Activated naive CD4-positive, alpha-beta T cell treated with anti-CD3 and anti-CD28 coated beads, Interleukin-2, amount 10 ng/mL, durations not matched to agents 7 days and 5 days (primary cell): Measurements from ENCODE around the gene GPC6.

Source experiments
- CTCF ChIA-PET: fragments of 350-600 bp; sonication (Branson Sonifier 250); formaldehyde crosslinking; loops from one replicate; lab custom pipeline; 2021; ENCODE audit warnings: antibody characterized with exemption; lab: Charles Lee
- DNase-seq: peaks from one replicate; pipeline ENCODE4 v3.0.0-alpha.2; 2020
- H3K27ac Mint-ChIP-seq: one replicate; pipeline ENCODE4 v1.8.0; 2021; ENCODE audit warnings: mild to moderate bottlenecking, moderate library complexity, mixed read lengths
- H3K27me3 Mint-ChIP-seq: one replicate; pipeline ENCODE4 v1.8.0; 2021; ENCODE audit warnings: mild to moderate bottlenecking, mixed read lengths
- H3K36me3 Mint-ChIP-seq: one replicate; pipeline ENCODE4 v1.8.0; 2021; ENCODE audit warnings: mixed read lengths
- H3K4me1 Mint-ChIP-seq: one replicate; pipeline ENCODE4 v1.8.0; 2021; ENCODE audit warnings: mixed read lengths
- H3K4me3 Mint-ChIP-seq: one replicate; pipeline ENCODE4 v1.8.0; 2021; ENCODE audit warnings: mild to moderate bottlenecking, moderate library complexity, mixed read lengths
- H3K9me3 Mint-ChIP-seq: one replicate; pipeline ENCODE4 v1.8.0; 2021; ENCODE audit warnings: mixed read lengths

GPC6 gene

DNA sequence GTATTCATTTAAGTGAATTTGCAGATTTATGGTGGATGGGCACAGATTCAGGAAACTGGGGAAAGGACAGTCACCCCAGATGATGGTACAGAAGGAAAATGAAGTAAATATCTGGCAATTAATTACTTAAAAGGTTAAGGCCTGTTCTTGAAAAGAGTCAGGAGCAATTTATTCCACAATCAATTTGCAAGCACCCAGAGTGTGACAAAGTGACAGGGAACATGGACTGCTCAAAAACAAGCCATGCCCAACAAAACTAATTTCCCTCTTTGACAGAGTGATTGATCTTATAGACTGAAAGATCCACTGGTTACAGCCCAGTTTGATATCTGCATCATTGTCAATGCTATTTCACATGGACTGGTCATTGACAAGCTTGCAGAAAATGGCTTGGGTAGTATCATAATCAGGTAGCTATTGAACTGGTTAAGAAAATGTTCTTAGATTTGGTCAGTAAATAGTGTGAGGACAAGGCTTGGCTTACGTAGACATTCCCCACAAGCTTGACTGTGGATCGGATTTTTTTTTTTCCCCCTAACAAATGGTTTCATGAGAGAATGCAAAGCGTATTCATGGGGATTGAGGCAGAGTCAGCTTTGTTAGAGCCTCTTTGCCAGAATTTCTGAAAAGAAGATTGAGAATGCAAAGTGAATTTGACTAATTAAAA lies 584.6 kb downstream of the GPC6 start:
- Mint-ChIP-seq H3K4me1 (no peaks in the 10 kb centered on the region), H3K36me3 (no peaks in the 10 kb centered on the region), H3K9me3 (no peaks in the 10 kb centered on the region), H3K27me3 (no peaks in the 10 kb centered on the region), H3K4me3 (no peak overlapping the region), H3K27ac (no peak overlapping the region)
- CTCF ChIA-PET, result no interaction called here
- no peak for DNase-seq

DNA sequence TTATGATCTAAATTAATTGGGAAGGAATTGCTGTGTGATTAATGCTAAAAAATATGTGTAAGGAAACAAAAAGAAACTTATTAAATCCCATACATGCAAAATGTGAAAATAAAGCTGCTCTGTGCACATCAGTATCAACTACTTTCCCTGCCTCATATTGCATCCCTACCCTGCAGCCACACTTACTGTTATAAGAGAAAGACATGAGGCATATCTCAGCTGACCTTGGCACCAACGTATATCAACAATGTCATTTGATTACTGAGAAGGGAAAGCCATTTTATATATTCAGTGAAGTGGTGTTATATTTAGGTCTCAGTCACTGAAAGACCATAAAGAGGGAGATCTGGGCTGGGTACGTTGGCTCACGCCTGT lies 585.1 kb downstream of the GPC6 start:
- CTCF ChIA-PET, result no interaction called here
- H3K27me3 Mint-ChIP-seq, result no peaks in the 10 kb centered on the region

GRCh38 chr13:93814658-93815057 lies 588.1 kb downstream of the GPC6 start:
- CTCF ChIA-PET, result no interaction called here
- no peaks in the 10 kb centered on the region for H3K36me3 Mint-ChIP-seq
- no peak overlapping the region for H3K27ac Mint-ChIP-seq
- DNase-seq, result no peak
- no peaks in the 10 kb centered on the region for H3K4me1 Mint-ChIP-seq
- H3K4me3 Mint-ChIP-seq, result no peak overlapping the region
- H3K27me3 Mint-ChIP-seq, result no peaks in the 10 kb centered on the region
- no peaks in the 10 kb centered on the region for H3K9me3 Mint-ChIP-seq

More for the DNA sequence above, 585.1 kb downstream of the GPC6 start:
- no peak for DNase-seq
- no peaks in the 10 kb centered on the region for H3K9me3 Mint-ChIP-seq
- no peaks in the 10 kb centered on the region for H3K36me3 Mint-ChIP-seq
- H3K4me3 Mint-ChIP-seq, result no peak overlapping the region
- H3K27ac Mint-ChIP-seq, result no peak overlapping the region
- no peaks in the 10 kb centered on the region for H3K4me1 Mint-ChIP-seq

DNA sequence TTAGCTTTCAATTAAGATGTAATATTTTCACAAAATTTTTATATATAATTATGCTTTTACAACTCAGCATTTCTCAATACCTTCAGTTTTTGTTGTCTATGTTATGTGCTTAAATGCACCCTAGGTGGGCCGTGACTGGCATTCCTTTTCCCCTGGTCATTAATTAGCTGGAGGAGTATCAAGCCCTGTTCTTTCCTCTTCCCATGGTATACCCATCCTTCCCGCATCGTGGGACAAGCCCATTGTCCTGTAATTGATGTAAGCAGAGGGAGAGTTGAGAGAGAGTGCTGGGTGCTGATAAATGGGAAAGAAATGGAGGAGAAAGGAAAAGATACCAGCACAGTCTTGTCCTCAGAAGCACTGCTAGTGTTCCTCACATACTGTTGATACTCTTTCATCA lies 591.7 kb downstream of the GPC6 start:
- H3K9me3 Mint-ChIP-seq, result no peaks in the 10 kb centered on the region
- H3K27me3 Mint-ChIP-seq, result no peaks in the 10 kb centered on the region
- DNase-seq, result no peak
- no peaks in the 10 kb centered on the region for H3K36me3 Mint-ChIP-seq
- H3K4me1 Mint-ChIP-seq, result no peaks in the 10 kb centered on the region
- no peak overlapping the region for H3K4me3 Mint-ChIP-seq
- CTCF ChIA-PET, result no interaction called here
- H3K27ac Mint-ChIP-seq, result no peak overlapping the region

DNA sequence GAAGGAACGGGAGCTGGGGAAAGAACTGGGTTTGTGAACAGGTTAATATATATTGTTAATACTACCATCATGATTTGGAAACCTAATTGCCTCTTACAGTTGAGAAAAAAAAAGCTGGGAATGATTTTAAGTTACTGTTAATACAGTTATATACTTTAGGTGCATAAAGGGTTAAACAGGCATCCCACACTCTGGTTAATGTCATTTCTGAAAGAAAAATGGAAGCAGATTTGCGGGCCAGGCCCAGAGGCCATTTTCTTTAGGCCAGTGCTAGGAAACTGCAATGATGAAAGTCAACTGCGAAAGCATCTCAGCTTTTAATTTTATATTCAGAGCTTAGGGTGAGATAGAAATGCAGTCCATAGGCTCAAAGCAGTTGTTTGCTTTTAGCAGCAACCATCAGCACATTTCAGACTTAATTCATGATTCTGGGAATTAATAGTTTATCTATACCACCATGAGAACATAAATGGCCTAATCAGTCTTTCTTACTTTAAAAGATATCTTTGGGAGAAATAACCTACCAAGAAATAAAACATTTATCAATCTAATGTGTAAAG lies 592.8 kb downstream of the GPC6 start:
- Mint-ChIP-seq H3K4me1 (no peaks in the 10 kb centered on the region), H3K36me3 (no peaks in the 10 kb centered on the region), H3K9me3 (no peaks in the 10 kb centered on the region), H3K4me3 (no peak overlapping the region), H3K27ac (no peak overlapping the region), H3K27me3 (no peaks in the 10 kb centered on the region)
- CTCF ChIA-PET, result no interaction called here
- no peak for DNase-seq

DNA sequence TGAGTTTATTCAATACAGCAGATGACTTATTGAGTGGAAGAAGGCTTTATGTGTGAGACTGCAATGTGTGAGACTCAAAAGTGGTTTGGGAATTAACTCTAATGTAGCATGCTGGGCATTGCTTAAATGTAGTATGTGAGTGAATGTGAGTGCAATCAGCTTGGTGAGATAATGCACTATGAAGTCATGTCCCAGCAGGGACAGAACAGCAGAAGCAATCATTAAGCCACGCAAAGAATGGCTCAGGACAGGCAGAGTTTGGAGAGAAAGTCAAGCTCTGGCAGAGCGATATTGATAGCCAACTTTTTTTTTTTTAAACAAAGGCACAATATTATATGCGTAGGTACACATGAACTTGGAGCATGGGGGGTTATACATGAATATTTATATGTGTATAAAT lies 597.7 kb downstream of the GPC6 start:
- DNase-seq, result no peak
- no peaks in the 10 kb centered on the region for H3K36me3 Mint-ChIP-seq
- H3K9me3 Mint-ChIP-seq, result no peaks in the 10 kb centered on the region
- no peak overlapping the region for H3K27ac Mint-ChIP-seq
- no peaks in the 10 kb centered on the region for H3K27me3 Mint-ChIP-seq
- H3K4me1 Mint-ChIP-seq, result no peaks in the 10 kb centered on the region
- CTCF ChIA-PET, result no interaction called here
- H3K4me3 Mint-ChIP-seq, result no peak overlapping the region

GRCh38 chr13:93834051-93834450 lies 607.4 kb downstream of the GPC6 start:
- CTCF ChIA-PET, result no interaction called here

DNA sequence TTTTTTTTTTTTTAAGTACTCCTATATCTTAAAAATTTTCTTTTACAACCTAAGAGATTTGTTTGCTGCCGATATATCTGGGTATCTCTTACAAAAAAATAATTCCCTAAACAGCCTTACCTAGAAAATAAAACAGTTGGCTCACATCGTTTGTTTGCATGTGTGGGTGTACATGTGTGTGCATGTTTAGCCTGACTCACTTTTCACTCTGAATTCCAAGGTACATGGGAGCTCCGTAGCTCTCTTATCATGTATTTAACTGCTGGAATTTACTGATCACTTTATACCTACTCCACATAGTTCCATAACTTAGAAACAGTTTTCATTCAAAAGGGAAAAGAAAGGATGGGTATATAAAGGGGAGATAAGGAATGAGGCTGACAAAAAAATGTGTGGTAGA lies 616.5 kb downstream of the GPC6 start:
- Mint-ChIP-seq H3K36me3 (no peaks in the 10 kb centered on the region), H3K4me1 (no peaks in the 10 kb centered on the region), H3K27me3 (no peaks in the 10 kb centered on the region), H3K9me3 (no peaks in the 10 kb centered on the region), H3K27ac (no peak overlapping the region), H3K4me3 (no peak overlapping the region)
- CTCF ChIA-PET, result no interaction called here
- DNase-seq, result no peak

More at GRCh38 chr13:93834051-93834450, 607.4 kb downstream of the GPC6 start:
- Mint-ChIP-seq H3K27me3 (no peaks in the 10 kb centered on the region), H3K4me3 (no peak overlapping the region), H3K4me1 (no peaks in the 10 kb centered on the region), H3K36me3 (no peaks in the 10 kb centered on the region), H3K27ac (no peak overlapping the region), H3K9me3 (no peaks in the 10 kb centered on the region)
- DNase-seq, result no peak

- no peak overlapping the region for H3K27ac Mint-ChIP-seq
- DNase-seq, result no peak
Observed at GRCh38 chr13:93847162-93847561, 620.6 kb downstream of the GPC6 start.

GRCh38 chr13:93848247-93848646 lies 621.6 kb downstream of the GPC6 start:
- no peaks in the 10 kb centered on the region for H3K27me3 Mint-ChIP-seq
- H3K4me1 Mint-ChIP-seq, result no peaks in the 10 kb centered on the region
- H3K36me3 Mint-ChIP-seq, result no peaks in the 10 kb centered on the region
- no peak for DNase-seq
- CTCF ChIA-PET, result no interaction called here
- H3K9me3 Mint-ChIP-seq, result no peaks in the 10 kb centered on the region
- H3K27ac Mint-ChIP-seq, result no peak overlapping the region
- no peak overlapping the region for H3K4me3 Mint-ChIP-seq

More at GRCh38 chr13:93847162-93847561, 620.6 kb downstream of the GPC6 start:
- Mint-ChIP-seq H3K36me3 (no peaks in the 10 kb centered on the region), H3K4me1 (no peaks in the 10 kb centered on the region), H3K9me3 (no peaks in the 10 kb centered on the region), H3K4me3 (no peak overlapping the region), H3K27me3 (no peaks in the 10 kb centered on the region)
- CTCF ChIA-PET, result no interaction called here

DNA sequence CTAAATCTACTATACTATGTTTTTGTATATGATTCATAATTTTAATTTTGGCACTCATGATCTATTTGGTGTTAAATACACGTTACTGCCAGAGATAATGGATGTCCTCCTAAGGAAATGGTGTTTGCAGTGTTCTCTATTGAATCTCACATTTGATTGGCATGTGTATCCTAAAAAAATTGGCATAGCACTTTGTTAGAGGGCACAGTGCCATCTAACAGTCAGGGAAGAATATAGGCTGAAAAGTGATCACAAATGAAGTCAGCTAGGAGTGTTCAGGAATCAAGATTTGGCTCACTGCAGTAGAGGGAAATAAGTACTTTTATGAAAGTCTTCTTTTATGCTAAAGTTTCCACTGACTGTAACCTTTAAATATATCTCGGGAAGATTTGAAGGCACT lies 624.6 kb downstream of the GPC6 start:
- Mint-ChIP-seq H3K27ac (no peak overlapping the region), H3K27me3 (no peaks in the 10 kb centered on the region), H3K4me3 (no peak overlapping the region), H3K9me3 (no peaks in the 10 kb centered on the region), H3K4me1 (no peaks in the 10 kb centered on the region), H3K36me3 (no peaks in the 10 kb centered on the region)
- DNase-seq, result no peak
- CTCF ChIA-PET, result no interaction called here

DNA sequence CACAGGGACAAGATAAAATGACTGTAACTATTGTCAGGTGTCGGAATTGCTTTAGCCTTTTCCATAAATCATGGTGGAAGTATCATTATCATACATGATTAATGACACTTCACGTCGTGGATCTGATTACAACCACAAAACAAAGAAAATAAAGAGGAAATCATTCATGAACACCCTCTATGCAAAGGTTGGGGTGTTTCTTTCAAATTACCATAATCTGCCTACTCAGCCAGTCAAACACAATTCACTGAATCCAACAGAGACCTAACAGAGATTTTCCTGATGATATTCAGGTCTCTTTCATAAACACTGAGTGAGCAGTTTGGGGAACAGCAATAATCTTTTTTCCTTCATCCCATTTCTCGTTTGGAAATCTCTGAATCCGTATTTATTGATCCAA lies 627.3 kb downstream of the GPC6 start:
- Mint-ChIP-seq H3K4me3 (no peak overlapping the region), H3K27me3 (no peaks in the 10 kb centered on the region), H3K27ac (no peak overlapping the region), H3K4me1 (no peaks in the 10 kb centered on the region), H3K36me3 (no peaks in the 10 kb centered on the region), H3K9me3 (no peaks in the 10 kb centered on the region)
- CTCF ChIA-PET, result no interaction called here
- no peak for DNase-seq

- DNase-seq, result no peak
- no peaks in the 10 kb centered on the region for H3K36me3 Mint-ChIP-seq
- no peak overlapping the region for H3K27ac Mint-ChIP-seq
- no peaks in the 10 kb centered on the region for H3K9me3 Mint-ChIP-seq
- no peaks in the 10 kb centered on the region for H3K27me3 Mint-ChIP-seq
- H3K4me1 Mint-ChIP-seq, result no peaks in the 10 kb centered on the region
- CTCF ChIA-PET, result no interaction called here
- no peak overlapping the region for H3K4me3 Mint-ChIP-seq
Observed at GRCh38 chr13:93857126-93857525, 630.5 kb downstream of the GPC6 start.

GRCh38 chr13:93859716-93860115 lies 633.1 kb downstream of the GPC6 start:
- no peaks in the 10 kb centered on the region for H3K9me3 Mint-ChIP-seq
- H3K4me1 Mint-ChIP-seq, result no peaks in the 10 kb centered on the region
- H3K27ac Mint-ChIP-seq, result no peak overlapping the region
- no peak for DNase-seq
- H3K27me3 Mint-ChIP-seq, result no peaks in the 10 kb centered on the region
- H3K36me3 Mint-ChIP-seq, result no peaks in the 10 kb centered on the region
- CTCF ChIA-PET, result no interaction called here
- H3K4me3 Mint-ChIP-seq, result no peak overlapping the region

- Mint-ChIP-seq H3K4me3 (no peak overlapping the region), H3K4me1 (no peaks in the 10 kb centered on the region), H3K9me3 (no peaks in the 10 kb centered on the region), H3K36me3 (no peaks in the 10 kb centered on the region), H3K27ac (no peak overlapping the region), H3K27me3 (no peaks in the 10 kb centered on the region)
- no peak for DNase-seq
- CTCF ChIA-PET, result no interaction called here
Observed at GRCh38 chr13:93861818-93862217, 635.2 kb downstream of the GPC6 start.
